Measurements from ENCODE around the gene OGT.
"Not testable (repeated sequence)": the region's sequence is repeated elsewhere in the genome, so short reads cannot be mapped to it uniquely, and the experiment has no call there.

The OGT gene

GRCh38 chrX:71532753-71533425, at the start of gene OGT:
Gene OGT, plus strand, starts transcription at chrX:71533104. Its CDS starts 196 bp downstream, at chrX:71533300.
- peak; percentile 87 to 90 for ATAC-seq (replicated peaks)
- H3K36me3 Mint-ChIP-seq = peaks cover 16 to 33% of the 10 kb centered on the region in 2 donors

GRCh38 chrX:71487814-71488213, 45.1 kb upstream of the OGT start:
- Mint-ChIP-seq H3K36me3 (peaks cover 4 to 5% of the 10 kb centered on the region in 2 donors), H3K4me3 (no peak overlapping the region), H3K27ac (no peak overlapping the region), H3K4me1 (peaks cover 11 to 12% of the 10 kb centered on the region in 2 donors), H3K27me3 (peaks cover 0 to 4% of the 10 kb centered on the region in 2 donors), H3K9me3 (no peaks in the 10 kb centered on the region)
- DNase-seq (no peak), ATAC-seq (replicated peaks) (no peak)

More at GRCh38 chrX:71532753-71533425, at the start of gene OGT:
- DNase-seq = peak; percentile 91
- peak within 1 kb of the TSS; percentile 98 for H3K27ac Mint-ChIP-seq
- no peaks in the 10 kb centered on the region for H3K27me3 Mint-ChIP-seq
- peaks cover 5 to 19% of the 10 kb centered on the region in 2 donors for H3K4me1 Mint-ChIP-seq
- H3K9me3 Mint-ChIP-seq = no peaks in the 10 kb centered on the region
- H3K4me3 Mint-ChIP-seq = peak within 1 kb of the TSS; percentile 95 to 100

GRCh38 chrX:71489540-71489939, 43.4 kb upstream of the OGT start:
- Mint-ChIP-seq H3K9me3 (no peaks in the 10 kb centered on the region), H3K4me3 (no peak overlapping the region), H3K27me3 (peaks cover 0 to 4% of the 10 kb centered on the region in 2 donors), H3K27ac (no peak overlapping the region), H3K4me1 (peaks cover 9 to 11% of the 10 kb centered on the region in 2 donors), H3K36me3 (peaks cover 4 to 5% of the 10 kb centered on the region in 2 donors)
- ATAC-seq (replicated peaks) (no peak), DNase-seq (no peak)

- H3K27me3 Mint-ChIP-seq = peaks cover 0 to 4% of the 10 kb centered on the region in 2 donors
- peaks cover 4 to 5% of the 10 kb centered on the region in 2 donors for H3K36me3 Mint-ChIP-seq
- ATAC-seq (replicated peaks) (peak; percentile 80 to 82), DNase-seq (peak; percentile 35)
- H3K9me3 Mint-ChIP-seq = no peaks in the 10 kb centered on the region
- peak overlapping the region; percentile 78 for H3K27ac Mint-ChIP-seq
- H3K4me3 Mint-ChIP-seq = peak overlapping the region; percentile 85 to 90
- peaks cover 9% of the 10 kb centered on the region in 2 donors for H3K4me1 Mint-ChIP-seq
Measured at GRCh38 chrX:71492231-71493065, 40.5 kb upstream of the OGT start.

- Mint-ChIP-seq H3K4me1 (peaks cover 9% of the 10 kb centered on the region in 2 donors), H3K36me3 (peaks cover 4 to 5% of the 10 kb centered on the region in 2 donors), H3K9me3 (no peaks in the 10 kb centered on the region), H3K4me3 (peak overlapping the region; percentile 85 to 90), H3K27me3 (peaks cover 0 to 4% of the 10 kb centered on the region in 2 donors), H3K27ac (peak overlapping the region; percentile 63)
- DNase-seq = no peak
- ATAC-seq (replicated peaks) = no peak
Measured at GRCh38 chrX:71493111-71493613, 39.7 kb upstream of the OGT start.

GRCh38 chrX:71495979-71496378, 36.9 kb upstream of the OGT start:
- not testable (repeated sequence) for H3K4me1 Mint-ChIP-seq; H3K27ac Mint-ChIP-seq; ATAC-seq (replicated peaks); H3K27me3 Mint-ChIP-seq; H3K4me3 Mint-ChIP-seq; H3K9me3 Mint-ChIP-seq; H3K36me3 Mint-ChIP-seq; DNase-seq

- peaks cover 7 to 9% of the 10 kb centered on the region in 2 donors for H3K4me1 Mint-ChIP-seq
- DNase-seq (no peak), ATAC-seq (replicated peaks) (no peak)
- H3K27me3 Mint-ChIP-seq = no peaks in the 10 kb centered on the region
- H3K9me3 Mint-ChIP-seq = no peaks in the 10 kb centered on the region
- peaks cover 0 to 1% of the 10 kb centered on the region in 2 donors for H3K36me3 Mint-ChIP-seq
- no peak overlapping the region for H3K27ac Mint-ChIP-seq
- no peak overlapping the region for H3K4me3 Mint-ChIP-seq
Measured at GRCh38 chrX:71496476-71496875, 36.4 kb upstream of the OGT start.

- H3K36me3 Mint-ChIP-seq; H3K27ac Mint-ChIP-seq; H3K4me3 Mint-ChIP-seq; H3K4me1 Mint-ChIP-seq; ATAC-seq (replicated peaks); H3K9me3 Mint-ChIP-seq; DNase-seq; H3K27me3 Mint-ChIP-seq: not testable (repeated sequence)
Measured at GRCh38 chrX:71502080-71502479, 30.8 kb upstream of the OGT start.

- Mint-ChIP-seq H3K9me3 (peaks cover 0 to 2% of the 10 kb centered on the region in 2 donors), H3K4me3 (no peak overlapping the region), H3K27me3 (no peaks in the 10 kb centered on the region), H3K4me1 (peaks cover 0 to 3% of the 10 kb centered on the region in 2 donors), H3K36me3 (peaks cover 0 to 1% of the 10 kb centered on the region in 2 donors), H3K27ac (no peak overlapping the region)
- DNase-seq (no peak), ATAC-seq (replicated peaks) (no peak)
Measured at GRCh38 chrX:71504346-71504745, 28.6 kb upstream of the OGT start.

DNA sequence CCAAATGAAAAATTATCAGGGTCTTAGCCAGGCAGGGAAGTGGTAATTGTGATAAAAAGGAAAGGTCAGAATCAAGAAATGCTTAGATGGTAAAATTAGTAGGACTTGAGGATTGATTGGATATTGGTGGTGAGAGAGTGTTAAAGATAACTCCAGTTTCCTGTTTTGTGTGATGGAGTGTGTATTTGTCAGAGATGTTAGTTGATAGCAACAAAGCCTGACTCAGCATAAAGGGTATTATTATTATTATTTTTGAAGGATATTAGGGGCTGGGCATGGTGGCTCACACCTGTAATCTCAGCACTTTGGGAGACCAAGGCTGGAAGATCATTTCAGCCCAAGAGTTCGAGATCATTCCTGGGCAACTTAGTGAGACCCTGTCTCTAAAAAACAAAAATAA, 23.6 kb upstream of the OGT start:
- Mint-ChIP-seq H3K27ac (no peak overlapping the region), H3K4me1 (peaks cover 3 to 9% of the 10 kb centered on the region in 2 donors), H3K4me3 (no peak overlapping the region), H3K36me3 (peaks cover 3 to 5% of the 10 kb centered on the region in 2 donors), H3K9me3 (peaks cover 6 to 7% of the 10 kb centered on the region in 2 donors), H3K27me3 (peaks cover 0 to 5% of the 10 kb centered on the region in 2 donors)
- no peak for ATAC-seq (replicated peaks)
- no peak for DNase-seq

GRCh38 chrX:71510161-71510560, 22.7 kb upstream of the OGT start:
- peaks cover 9 to 18% of the 10 kb centered on the region in 2 donors for H3K4me1 Mint-ChIP-seq
- peak in 1 of 2 donors; percentile 27 for ATAC-seq (replicated peaks)
- no peak overlapping the region for H3K4me3 Mint-ChIP-seq
- peaks cover 3 to 5% of the 10 kb centered on the region in 2 donors for H3K36me3 Mint-ChIP-seq
- no peak overlapping the region for H3K27ac Mint-ChIP-seq
- H3K9me3 Mint-ChIP-seq = peaks cover 6 to 7% of the 10 kb centered on the region in 2 donors
- peaks cover 0 to 5% of the 10 kb centered on the region in 2 donors for H3K27me3 Mint-ChIP-seq
- DNase-seq = no peak

DNA sequence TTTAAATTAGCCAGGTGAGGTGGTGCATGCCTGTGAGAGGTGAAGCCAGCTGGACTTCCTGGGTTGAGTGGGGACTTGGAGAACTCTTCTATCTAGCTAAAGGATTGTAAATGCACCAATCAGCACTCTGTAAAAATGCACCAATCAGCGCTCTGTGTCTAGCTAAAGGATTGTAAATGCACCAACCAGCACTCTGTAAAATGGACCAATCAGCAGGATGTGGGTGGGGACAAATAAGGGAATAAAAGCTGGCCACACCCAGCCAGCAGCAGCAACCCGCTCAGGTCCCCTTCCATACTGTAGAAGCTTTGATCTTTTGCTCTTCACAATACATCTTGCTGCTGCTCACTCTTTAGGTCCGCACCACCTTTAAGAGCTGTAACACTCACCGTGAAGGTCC, 19.2 kb upstream of the OGT start:
- not testable (repeated sequence) for H3K4me3 Mint-ChIP-seq; H3K36me3 Mint-ChIP-seq; ATAC-seq (replicated peaks); H3K27ac Mint-ChIP-seq; H3K9me3 Mint-ChIP-seq; H3K27me3 Mint-ChIP-seq; DNase-seq
- H3K4me1 Mint-ChIP-seq = peaks cover 11 to 20% of the 10 kb centered on the region in 2 donors

- Mint-ChIP-seq H3K27me3 (peaks cover 0 to 5% of the 10 kb centered on the region in 2 donors), H3K4me1 (peaks cover 7 to 20% of the 10 kb centered on the region in 2 donors), H3K9me3 (peaks cover 4 to 7% of the 10 kb centered on the region in 2 donors), H3K27ac (peak overlapping the region; percentile 73), H3K36me3 (peaks cover 3 to 5% of the 10 kb centered on the region in 2 donors), H3K4me3 (no peak overlapping the region)
- DNase-seq = peak; percentile 5
- ATAC-seq (replicated peaks) = peak; percentile 93 to 94
Measured at GRCh38 chrX:71514367-71515037, 18.4 kb upstream of the OGT start.

- DNase-seq = no peak
- peaks cover 0 to 5% of the 10 kb centered on the region in 2 donors for H3K27me3 Mint-ChIP-seq
- peaks cover 4 to 7% of the 10 kb centered on the region in 2 donors for H3K9me3 Mint-ChIP-seq
- no peak overlapping the region for H3K27ac Mint-ChIP-seq
- H3K4me3 Mint-ChIP-seq = no peak overlapping the region
- H3K36me3 Mint-ChIP-seq = peaks cover 3 to 5% of the 10 kb centered on the region in 2 donors
- ATAC-seq (replicated peaks) = no peak
- H3K4me1 Mint-ChIP-seq = peaks cover 7 to 20% of the 10 kb centered on the region in 2 donors
Measured at GRCh38 chrX:71515038-71515396, 17.9 kb upstream of the OGT start.

Measured in stimulated activated naive B cell treated with anti-CD40 and anti-IgM and Interleukin-4, amounts not matched to agents 10 μg/mL and 1 μg/mL and 100 μg/mL, for 72 hours (primary cell).